Superior temporal gyrus (tissue), 1 donor: ENCODE measurements around the gene MAP3K14.

ENCODE experiments used
- DNase-seq: peaks from one replicate; pipeline ENCODE4 v3.0.0-alpha.2; 2016; ENCODE audit errors: extremely low spot score

MAP3K14 gene

DNA sequence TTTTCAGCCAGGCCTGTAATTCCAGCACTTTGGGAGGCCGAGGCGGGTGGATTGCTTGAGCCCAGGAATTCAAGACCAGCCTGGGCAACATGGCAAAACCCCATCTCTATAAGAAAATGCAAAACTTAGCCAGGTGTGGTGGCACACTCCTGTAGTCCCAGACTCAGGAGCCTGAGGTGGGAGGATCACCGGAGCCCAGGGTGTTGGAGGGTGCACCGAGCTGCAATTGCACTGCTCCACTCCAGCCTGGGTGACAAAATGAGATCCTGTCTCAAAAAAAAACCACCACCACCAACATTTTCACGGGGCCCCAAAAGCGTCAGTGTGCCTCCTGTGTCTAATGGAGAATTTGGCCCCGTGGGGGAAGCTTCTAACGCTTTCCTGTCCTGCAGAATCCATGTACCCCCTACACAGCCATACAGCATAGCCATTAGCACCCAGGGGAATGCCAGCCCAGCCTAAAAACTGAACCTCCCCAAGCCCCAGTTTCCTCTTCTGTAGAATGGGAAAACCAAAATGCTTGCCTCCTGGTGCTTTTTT is 22.2 kb upstream of the MAP3K14 start:
- no peak for DNase-seq

DNA sequence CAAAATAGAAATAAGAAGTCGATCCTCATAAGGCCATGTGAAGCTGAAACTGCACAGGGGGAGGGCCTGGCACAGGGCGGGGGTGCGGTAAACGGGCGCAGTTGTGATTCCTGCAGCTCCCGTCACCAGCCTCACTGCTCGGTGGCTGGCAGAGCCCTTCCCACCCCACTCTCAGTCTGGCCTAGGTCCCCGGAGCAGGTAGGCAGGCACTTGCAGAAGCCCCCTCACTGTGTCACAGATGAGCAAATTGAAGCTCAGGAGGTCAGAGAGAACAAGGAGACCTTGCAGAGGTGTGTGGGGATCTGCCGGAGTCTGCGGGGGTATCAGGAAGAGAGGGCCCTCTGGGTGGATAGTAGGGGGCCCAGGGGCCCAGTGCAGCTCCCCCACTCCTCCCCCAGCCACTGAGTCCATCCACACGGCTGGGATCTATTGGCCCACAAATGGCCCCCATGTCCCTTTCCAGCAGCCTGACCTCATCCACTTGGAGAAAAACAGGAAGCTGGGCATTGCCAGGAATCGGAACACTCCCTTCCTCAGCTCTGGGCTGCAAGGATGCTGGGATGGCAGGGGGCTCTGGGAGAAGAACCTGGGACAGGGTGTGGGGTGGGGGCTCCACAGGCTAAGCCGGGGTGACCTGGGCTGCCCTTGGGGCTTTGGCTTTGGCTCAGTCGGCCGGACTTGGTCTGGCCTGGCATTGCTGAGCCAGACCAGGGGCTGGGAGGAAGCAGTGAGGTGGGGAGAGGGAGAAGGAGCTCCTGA is 21.4 kb upstream of the MAP3K14 start:
- DNase-seq: no peak

DNA sequence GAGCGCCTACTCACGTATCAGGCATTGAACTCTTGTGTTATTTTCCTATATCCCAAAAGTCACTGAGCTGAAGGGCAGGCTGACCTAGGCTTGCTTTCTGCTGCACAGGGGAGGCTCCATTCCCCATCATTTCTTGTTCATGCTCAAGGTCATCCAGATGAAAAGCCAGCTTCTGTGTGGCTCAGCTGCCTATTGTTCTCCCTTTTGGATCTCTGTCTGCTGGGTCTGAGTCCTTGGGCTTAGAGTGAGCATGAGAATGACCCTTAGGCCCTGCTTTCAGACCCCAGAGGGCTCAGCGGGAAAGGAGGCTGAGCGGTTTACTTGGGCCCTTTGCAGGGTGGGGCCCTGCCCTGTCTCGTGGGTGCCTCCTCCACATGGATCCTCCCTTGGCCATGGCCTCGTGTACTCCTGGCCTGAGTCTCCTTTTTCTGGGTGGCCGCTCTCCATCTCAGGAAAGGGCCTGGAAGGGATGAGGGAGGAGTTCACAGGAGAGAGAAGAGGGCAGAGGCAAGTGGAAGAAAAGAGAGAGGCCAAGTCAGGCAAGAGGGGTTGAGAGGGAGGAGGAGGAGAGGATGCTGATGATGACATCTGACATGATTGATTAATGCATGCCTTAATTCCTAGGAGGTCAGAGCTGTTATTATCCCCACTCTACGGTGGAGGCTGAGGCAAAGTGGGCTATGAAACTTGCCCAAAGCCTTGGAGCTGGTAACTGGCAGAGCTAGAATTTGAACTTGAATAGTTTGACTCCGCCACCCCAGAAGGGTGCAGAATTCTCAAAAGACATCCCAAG is 19.8 kb upstream of the MAP3K14 start:
- no peak for DNase-seq

DNA sequence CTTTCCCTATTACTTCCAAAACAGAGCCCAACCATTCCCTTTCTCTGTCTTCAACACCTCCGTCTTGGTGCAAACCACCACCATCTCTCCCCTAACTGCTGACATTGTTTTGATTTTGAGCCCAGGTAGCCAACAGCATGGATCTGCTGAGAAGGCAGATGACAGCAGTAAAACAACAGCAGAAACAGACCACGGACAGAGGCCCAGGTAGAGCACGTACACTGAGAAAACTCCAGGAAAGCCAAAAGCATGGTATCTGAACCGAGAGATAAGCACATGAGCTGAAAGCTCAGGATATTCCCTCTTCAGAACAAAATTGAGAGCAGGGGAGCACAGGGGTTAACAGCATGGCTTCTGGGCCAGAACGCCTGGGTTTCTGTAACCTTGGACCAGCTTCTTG is 18.9 kb upstream of the MAP3K14 start:
- DNase-seq: no peak

DNA sequence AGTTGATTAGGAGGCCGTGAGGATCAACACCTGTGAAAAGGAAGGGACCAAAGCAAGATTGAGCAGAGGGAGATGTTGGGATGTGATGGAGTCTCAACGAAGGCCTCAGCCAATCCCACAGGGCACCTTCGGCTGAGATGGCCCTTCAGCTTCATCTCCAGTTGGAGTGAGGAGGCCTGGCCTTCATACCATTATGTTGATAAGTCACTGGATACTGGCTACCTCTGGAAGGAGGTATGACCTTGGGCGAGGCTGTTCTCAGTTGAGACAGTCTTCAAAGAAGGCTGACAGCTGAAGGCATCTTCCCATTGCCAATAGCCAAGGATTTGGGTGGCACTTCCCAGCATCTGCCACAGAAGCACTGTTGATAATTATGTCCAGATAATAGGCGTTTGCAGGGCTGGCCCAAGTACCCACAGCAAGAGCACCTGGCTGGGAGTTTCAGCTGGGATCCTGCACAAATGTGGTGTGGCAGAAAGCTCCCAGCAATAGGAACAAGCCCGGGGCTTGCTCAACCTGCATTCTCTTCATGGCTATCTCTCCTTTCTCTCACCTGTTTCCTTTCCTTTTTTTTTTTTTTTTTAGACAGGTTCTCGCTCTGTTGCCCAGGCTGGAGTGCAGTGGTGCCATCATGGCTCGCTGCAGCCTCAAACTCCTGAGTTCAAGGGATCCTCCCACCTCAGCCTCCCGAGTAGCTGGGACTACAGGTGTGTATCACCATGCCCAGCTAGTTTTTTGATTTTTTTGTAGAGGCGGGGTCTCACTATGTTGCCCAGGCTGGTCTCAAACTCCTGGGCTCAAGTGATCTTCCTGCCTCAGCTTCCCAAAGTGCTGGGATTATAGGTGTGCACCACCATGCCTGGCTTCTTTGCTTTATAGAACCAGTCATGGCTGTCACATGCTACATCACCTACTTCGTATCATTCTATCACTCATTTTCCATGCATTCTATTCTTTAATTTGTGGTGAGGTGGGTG is 18.2 kb upstream of the MAP3K14 start:
- DNase-seq: no peak

DNA sequence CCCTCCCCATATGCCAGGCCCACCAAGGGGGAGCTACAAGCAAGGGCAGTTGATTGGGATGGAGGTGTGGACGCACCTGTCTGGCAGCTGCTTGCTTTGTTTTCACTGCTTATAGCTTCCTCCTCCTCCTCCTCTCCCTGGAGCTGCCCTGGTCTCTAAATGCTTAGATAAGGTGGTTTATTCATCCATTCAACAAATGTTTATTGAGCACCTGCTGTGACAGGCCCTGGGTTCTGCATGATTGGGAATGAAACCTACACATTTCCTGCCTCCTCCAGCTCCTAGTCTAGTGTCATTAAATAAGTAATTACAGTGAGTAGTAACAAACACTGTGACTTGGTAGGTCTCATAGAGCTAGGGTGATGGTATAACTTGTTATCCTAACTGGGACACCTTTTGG is 17.4 kb upstream of the MAP3K14 start:
- no peak for DNase-seq

DNA sequence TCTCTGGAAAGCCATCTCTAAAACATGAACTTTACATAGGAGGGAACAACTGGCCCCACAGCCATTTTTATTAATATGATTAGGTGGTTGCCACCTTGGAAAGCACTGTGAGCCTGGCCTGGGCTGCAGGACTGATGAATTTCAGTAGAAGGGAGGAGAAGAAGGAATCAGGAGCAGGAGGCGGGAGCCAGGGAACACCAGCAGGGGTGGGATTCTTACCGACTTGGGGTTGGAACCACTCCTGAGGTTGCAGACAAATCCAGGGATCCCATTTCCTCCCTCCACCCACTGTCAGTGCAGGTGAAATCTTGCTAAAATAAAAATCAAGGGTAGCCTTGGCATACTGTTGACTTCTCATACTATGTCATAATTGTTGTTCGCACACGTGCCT is 16.9 kb upstream of the MAP3K14 start:
- no peak for DNase-seq

DNA sequence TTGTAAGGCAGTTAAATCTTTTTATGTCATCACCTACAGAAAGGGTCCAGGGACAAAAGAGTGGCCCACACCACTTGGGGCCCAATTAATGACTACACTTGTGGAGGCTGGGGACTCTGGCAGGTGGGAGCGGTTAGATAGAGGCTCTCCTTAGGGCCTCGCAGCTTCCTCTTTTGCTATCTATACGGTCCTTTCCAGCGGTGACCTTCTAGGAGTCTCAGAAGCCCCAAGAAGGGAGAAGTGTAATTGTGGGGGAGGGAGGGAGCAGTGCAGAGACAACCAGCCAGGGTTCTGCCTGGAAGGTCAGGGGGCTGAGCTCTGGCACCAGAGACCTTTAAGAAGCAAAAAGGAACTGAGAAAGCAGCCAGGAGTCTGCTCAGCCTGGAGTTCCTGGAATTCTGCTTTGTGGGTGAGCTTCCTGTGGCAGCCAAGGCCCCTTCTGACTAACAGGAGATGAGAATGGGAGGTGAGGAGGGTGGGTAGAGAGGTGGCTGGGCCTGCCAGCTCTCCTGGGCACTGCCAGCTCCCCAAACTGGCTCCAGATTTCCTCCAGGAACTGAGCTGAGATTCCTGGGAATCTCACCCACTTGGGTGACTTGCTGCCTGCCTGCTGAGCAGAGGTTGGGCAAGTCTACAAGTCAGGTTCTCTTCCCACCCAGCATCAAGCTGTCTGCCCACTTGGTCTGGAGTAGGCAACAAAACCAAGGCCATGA is 16.3 kb upstream of the MAP3K14 start:
- DNase-seq: no peak

DNA sequence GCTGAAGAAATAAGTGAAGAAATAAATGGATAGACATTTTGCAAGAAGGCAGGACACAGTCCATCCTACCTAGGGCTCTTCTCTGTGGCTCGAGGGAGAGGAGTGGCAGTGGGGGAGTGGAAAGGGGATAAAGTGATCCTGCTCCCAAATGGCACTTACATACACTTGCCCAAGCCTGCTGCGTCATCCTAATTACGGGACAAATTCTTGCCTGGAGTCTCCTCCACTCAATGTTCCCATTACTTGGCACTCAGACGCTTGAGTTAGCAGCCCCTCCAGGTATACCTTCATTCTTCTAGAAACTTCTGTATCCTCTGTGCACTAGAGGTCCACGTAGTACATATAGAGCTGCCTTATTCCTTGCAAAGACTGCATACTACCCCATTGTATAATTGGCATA is 15.7 kb upstream of the MAP3K14 start:
- DNase-seq: no peak

DNA sequence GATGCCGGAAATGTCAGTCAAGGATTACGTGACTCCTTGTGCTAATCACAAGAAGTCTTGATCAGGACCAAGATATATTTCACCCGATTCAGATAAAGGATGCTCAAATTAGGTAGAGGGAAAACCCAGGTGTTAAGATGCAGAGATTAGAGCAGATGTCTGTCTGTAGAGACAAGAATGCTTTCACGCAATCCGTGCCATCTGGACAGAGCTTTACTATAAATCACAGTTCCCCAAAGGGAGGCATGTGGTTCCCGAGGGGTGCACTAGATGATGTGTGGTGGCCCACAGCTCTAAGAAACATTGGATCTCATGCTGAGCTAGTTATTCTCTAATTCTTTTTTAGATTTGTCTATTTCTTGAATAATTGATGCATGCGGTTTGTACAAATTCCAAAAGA is 9.8 kb upstream of the MAP3K14 start:
- DNase-seq: no peak

DNA sequence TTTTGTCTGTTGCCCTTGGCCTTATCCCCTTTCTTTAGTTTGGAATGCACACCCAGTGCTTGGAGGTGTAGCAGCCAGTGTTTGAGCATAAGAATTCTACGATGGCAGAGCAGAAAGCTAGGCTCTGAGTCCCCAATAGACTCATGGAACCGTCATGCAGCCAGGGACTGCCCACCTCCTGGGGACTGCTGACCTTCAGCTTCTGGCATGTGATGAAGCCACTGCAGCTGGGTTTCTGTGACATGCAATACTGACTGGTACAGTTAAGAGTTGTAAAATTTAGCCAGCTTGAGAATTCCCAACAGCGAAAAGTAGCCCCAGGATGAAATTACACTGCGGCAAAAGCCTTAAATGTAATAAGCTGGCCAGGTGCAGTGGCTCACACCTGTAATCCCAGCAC is 9.0 kb upstream of the MAP3K14 start:
- DNase-seq: no peak

DNA sequence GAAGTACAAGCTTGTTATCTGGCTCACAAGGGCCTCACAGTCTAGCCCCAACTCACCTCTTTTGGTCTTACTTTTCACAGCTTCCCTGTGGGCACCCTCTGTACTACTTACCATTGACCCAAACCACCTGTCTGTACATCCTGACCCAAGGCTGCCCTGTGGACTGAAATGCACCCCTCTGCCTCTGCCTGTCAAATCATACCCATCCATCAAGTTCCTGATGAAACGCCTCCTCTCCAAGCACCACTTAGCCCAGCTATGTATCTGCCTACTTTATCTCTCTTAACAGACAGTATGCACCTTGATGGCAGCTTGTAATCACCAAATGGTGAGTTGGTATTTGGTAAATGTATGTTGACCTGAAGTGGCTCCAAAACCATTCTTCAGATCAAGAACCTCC is 7.5 kb upstream of the MAP3K14 start:
- no peak for DNase-seq

DNA sequence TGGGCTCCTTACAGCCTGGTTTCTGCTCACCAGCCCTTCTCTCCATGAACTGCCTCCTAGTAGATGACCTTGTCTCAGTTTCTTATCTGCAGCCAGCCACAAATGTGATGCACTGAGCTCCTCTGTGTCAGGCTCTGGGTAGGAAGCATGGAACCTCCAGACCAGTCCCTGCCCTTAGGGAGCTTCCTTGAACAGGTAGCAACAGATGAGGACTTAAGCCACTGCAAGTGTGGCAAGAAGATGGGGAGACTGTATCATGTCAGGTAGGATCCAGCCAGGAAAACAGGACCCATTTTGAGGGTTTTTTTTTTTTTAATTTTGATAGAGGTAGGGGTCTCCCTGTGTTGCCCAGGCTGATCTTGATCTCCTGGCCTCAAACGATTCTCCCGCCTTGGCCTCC is 5.3 kb upstream of the MAP3K14 start:
- no peak for DNase-seq

DNA sequence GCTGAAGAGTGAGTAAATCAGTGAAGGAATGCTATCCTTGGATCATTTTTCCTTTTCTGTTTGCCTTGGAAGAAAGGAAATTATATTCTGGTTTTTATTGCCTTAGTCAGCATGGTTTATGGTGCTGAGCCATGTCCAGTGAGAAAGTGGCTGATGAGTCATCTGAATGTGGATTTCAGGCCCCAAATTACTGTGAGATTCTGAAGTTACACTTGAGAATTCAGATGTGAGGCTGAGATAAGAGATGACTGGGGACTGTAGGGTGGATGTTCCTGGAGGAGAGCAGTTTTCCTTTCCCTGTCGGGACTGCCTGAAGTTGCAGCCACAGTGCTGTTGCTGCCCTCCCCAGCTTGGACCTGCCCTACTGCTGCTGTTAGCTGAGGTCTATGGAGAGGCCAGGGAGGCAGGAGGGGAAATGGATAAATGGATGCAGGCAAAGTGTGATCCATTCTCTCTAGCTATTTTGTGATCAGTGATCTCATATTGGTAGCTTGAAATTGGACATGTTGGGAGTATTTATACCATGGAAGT is 4.2 kb upstream of the MAP3K14 start:
- peak; percentile 47 for DNase-seq

DNA sequence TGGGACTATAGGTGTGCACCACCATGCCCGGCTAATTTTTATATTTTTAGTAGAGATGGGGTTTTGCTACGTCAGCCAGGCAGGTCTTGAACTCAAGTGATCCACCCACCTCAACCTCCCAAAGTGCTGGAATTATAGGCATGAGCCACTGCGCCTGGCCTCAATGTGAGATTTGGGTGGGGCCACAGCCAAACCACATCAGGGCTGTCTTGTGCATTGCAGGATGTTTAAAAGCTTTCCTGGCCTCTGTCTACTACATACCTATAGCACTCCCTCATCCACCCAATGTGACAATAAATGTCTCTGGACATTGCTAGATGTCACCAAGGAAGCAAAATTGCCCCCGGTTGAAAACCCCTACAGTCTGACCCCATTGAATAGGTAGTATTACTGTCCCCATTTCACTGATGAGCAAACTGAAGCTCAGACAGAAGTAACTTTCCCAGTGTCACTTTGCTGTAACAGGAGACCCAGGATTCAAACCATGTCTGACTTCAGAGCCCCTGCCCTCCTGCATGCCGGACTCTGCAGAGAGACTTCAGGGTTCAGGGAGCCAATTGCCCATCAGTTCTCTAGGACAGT is 3.6 kb upstream of the MAP3K14 start:
- DNase-seq: no peak

DNA sequence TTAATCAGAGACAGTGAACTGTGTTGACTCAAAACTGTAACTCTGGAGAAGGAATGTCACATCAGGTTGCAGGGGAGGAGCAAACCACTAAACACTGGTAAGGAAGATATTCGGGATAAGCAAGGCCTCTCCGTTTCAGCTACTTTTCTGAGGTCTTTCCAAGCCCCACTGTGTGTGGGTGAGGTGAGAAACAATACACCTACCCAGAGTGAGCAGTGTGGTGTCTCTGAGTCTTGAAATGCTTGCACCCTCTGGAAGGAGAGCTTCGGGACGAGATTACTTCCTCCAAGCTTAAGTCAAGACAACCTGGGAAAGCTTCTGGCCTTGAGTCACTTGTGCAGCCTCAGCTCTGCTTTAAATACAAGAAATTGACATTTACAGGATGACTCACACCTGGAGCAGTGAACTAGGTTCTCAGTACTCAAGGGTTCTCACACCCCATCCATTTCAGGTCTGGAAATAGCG is 2.5 kb upstream of the MAP3K14 start:
- DNase-seq: peak; percentile 44

DNA sequence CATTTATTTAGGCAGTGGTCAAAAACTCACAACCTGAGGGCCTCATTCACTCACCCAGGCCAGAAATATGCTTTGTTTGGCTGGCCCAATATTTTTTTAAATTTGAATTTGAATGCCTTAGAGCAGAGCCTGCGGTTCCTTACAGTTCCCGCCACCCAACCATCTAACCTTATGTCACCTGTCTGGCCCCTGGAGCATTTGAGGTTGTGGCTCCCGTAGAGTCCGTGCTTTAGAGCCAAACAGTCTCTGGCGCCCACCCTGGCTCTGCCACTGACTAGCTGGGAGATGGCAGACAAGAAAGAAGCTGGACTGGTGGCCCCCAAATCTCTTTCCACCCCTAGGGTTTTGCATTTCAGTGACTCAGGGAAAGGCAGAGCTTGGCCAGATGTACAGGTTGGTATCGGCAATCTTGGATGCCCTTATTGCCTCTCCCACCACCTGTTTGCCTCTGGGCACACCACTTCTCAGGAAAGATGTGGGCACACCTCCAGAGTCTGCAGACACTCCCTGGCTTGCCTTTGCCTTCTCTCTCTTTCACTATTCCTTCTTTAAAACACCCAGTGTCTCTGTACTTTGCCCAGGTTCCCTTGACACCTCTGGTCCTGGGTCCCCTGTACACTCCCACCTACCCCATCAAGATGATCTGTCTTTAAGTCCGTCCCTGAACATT is 1.9 kb upstream of the MAP3K14 start:
- no peak for DNase-seq

DNA sequence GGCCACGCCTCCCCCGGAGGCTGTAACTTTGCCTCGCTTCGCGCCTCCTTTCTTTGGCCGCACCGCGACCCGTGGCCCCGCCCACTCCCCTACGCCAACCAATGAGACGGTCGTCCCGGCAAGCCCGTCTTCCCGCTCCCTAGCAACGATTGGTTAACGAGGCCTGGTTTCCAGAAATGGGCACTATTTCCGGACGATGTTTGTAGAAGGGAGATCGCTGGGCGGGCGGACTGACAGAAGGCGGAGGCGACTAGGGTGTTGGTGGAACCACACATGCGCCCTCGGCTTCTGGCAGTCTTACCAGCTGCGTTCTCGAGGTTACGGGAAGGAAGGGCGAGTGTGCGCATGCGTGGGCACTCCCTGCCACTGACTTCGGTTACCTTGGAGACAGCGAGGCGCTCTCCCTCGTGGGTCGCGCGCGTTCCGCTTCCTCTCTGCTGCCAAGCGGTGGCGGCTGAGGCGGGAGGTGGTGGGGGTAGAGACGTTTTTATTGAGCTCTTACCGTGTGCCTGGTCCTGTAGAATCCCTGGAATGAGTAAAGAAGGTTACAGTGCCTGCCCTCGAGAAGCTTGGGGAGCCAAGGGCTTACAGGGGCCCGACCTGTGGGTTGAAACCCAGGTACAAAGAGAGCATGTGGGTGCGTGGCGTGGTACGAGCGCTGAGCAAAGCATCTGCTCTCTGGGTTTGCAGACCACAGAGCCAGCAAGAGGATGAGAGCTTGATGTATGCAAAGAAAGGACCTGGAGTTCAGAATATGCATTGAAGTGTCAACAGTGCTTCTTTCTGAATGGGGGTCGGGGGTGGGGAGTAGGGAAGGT is 500 bp upstream of the MAP3K14 start:
- peak; percentile 100 for DNase-seq
